K562 (cell line): ENCODE results near the gene LY6G6F. TPM values are rescaled to one million over a fixed set of nuclear protein-coding genes. Genes with fewer than 3 reads are reported as not detected.
A peak's percentile ranks its signal among the peaks of the same experiment; 100 is the strongest.

Experiments used
- CTCFL ChIP-seq: IDR thresholded peaks from 2 replicates; pipeline ENCODE4 v1.6.1; 2011; ENCODE audit warnings: borderline replicate concordance, low read depth, mild to moderate bottlenecking, moderate library complexity, low read length; ENCODE audit not compliant: insufficient read depth, poor library complexity, severe bottlenecking
- FOSL1 ChIP-seq: fragments of 200-800 bp; sonication (Bioruptor generic); conservative IDR thresholded peaks from 2 replicates; pipeline ENCODE4 v1.6.1; 2016; ENCODE audit warnings: missing genetic modification characterization, missing compliant biosample characterization
- HCFC1 ChIP-seq: IDR thresholded peaks from 2 replicates; pipeline ENCODE4 v1.6.1; 2012; ENCODE audit warnings: low read depth, low read length, improper control_type of control experiment
- HNRNPH1 ChIP-seq: fragments of 200-400 bp; formaldehyde crosslinking; optimal IDR thresholded peaks from 2 replicates; pipeline ENCODE3; 2017; ENCODE audit warnings: low read depth, mild to moderate bottlenecking, low read length, moderate library complexity
- MITF ChIP-seq: IDR thresholded peaks from 2 replicates; pipeline ENCODE4 v1.6.1; 2014; ENCODE audit warnings: antibody characterized with exemption
- PRDM10 ChIP-seq: fragments of 450-650 bp; IDR thresholded peaks from 2 replicates; pipeline ENCODE4 v1.6.1; 2018; ENCODE audit not compliant: partially characterized antibody
- RBM25 ChIP-seq: fragments of 200-400 bp; formaldehyde crosslinking; IDR thresholded peaks from 2 replicates; pipeline ENCODE4 v1.6.1; 2018; ENCODE audit warnings: low read length, low read depth, moderate library complexity; ENCODE audit not compliant: severe bottlenecking
- SAFB ChIP-seq: fragments of 200-400 bp; formaldehyde crosslinking; IDR thresholded peaks from 2 replicates; pipeline ENCODE4 v1.6.1; 2017; ENCODE audit warnings: low read depth, low read length, borderline replicate concordance
- STAT5A ChIP-seq: IDR thresholded peaks from 2 replicates; pipeline ENCODE4 v1.6.1; 2012; ENCODE audit warnings: low read length, inconsistent platforms, borderline replicate concordance
- THRAP3 ChIP-seq: fragments of 450-650 bp; IDR thresholded peaks from 2 replicates; pipeline ENCODE4 v1.6.1; 2016; ENCODE audit warnings: mild to moderate bottlenecking, inconsistent platforms, borderline replicate concordance
- THRB ChIP-seq: fragments of 450-650 bp; formaldehyde crosslinking; conservative IDR thresholded peaks from 2 replicates; pipeline ENCODE4 v1.4.0; 2022; ENCODE audit warnings: mild to moderate bottlenecking, missing genetic modification characterization
- ZNF140 ChIP-seq: fragments of 250-450 bp; sonication (Bioruptor Pico); IDR thresholded peaks from 2 replicates; pipeline ENCODE4 v1.8.0; 2021; ENCODE audit warnings: moderate library complexity, mild to moderate bottlenecking, inconsistent platforms
- ZNF239 ChIP-seq: fragments of 250-450 bp; sonication (Bioruptor Pico); IDR thresholded peaks from 2 replicates; pipeline ENCODE4 v1.4.0; 2020; ENCODE audit warnings: mild to moderate bottlenecking
- polyA plus RNA-seq, 8 experiments: library from polyadenylated mRNA; depleted of rRNA in 4 of 8; stranded (reverse) in 5 of 8; unstranded in 3 of 8; fragments of >200 nt; fragmentation: Nextera tagmentation in 2 of 8; fragmentation: Illumina TruSeq in 1 of 8; extraction: Ambion mirVana in 2 of 8; extraction: Trizol in 1 of 8; gene quantifications; 2 replicates each; pipeline versions ENCODE4 v1.2.1 to v1.2.3, GENCODE V29; 2011 to 2014; ENCODE audit warnings: inconsistent platforms in 1 of 8, missing spikeins in 1 of 8
- total RNA-seq, 7 experiments: library from RNA; depleted of rRNA in 6 of 7; stranded (reverse); fragments of >200 nt in 6 of 7; fragmentation: Illumina TruSeq in 2 of 7; extraction: Trizol in 2 of 7; gene quantifications; 2 replicates each; pipeline versions ENCODE4 v1.2.1 to v1.2.3, GENCODE V29; 2011 to 2021; ENCODE audit warnings: low replicate concordance in 1 of 7

LY6G6F gene
- total and polyA plus RNA-seq, 9 of the 15 experiments (the other 6 are each of a cell fraction or from before 2014, with no cell fraction given), result 0.14 to 0.50 (median 0.28) TPM; not detected in 2

- TF ChIP-seq PRDM10 (peak; percentile 65), CTCFL (no peak), THRB (CRISPR knock-in tag) (peak; percentile 52; the same call in 1 of the 2 replicates), ZNF140 (no peak), RBM25 (no peak), MITF (no peak), SAFB (no peak), ZNF239 (no peak), FOSL1 (tag) (no peak), HCFC1 (no peak), STAT5A (no peak), HNRNPH1 (no peak), THRAP3 (no peak)
Measured at GRCh38 chr6:31686483-31686882, 20.2 kb upstream of the LY6G6F start (continued).
